ENCODE data around the gene GSE1. TPM values are rescaled to one million over a fixed set of nuclear protein-coding genes. Genes with fewer than 3 reads are reported as not detected.

Gene GSE1
- total RNA-seq, 1 experiment from 2014 or later = 124 TPM

- H3K9me3 Mint-ChIP-seq = no peaks in the 10 kb centered on the region
- peak; percentile 87 for ATAC-seq
- H3K27ac Mint-ChIP-seq = peak overlapping the region; percentile 75
- peaks cover 49% of the 10 kb centered on the region for H3K36me3 Mint-ChIP-seq
- H3K4me3 Mint-ChIP-seq = no peak overlapping the region
- CTCF ChIA-PET = interaction anchor here (0.6 to 2.0 kb wide), 13 partner anchors 10 to 1638 kb away, joined by 3 to 7 read pairs (median 5); partner anchors contain the start of gene GINS2
- DNase-seq (ENCODE audit: low spot score) = peak; percentile 90
- no peaks in the 10 kb centered on the region for H3K4me1 Mint-ChIP-seq
- TF ChIP-seq, protein P1, sequence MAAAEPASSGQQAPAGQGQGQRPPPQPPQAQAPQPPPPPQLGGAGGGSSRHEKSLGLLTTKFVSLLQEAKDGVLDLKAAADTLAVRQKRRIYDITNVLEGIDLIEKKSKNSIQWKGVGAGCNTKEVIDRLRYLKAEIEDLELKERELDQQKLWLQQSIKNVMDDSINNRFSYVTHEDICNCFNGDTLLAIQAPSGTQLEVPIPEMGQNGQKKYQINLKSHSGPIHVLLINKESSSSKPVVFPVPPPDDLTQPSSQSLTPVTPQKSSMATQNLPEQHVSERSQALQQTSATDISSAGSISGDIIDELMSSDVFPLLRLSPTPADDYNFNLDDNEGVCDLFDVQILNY (CRISPR knock-in tag; IDR thresholded peaks at IDR 0.05) = no peak
- TF ChIP-seq, protein P2, sequence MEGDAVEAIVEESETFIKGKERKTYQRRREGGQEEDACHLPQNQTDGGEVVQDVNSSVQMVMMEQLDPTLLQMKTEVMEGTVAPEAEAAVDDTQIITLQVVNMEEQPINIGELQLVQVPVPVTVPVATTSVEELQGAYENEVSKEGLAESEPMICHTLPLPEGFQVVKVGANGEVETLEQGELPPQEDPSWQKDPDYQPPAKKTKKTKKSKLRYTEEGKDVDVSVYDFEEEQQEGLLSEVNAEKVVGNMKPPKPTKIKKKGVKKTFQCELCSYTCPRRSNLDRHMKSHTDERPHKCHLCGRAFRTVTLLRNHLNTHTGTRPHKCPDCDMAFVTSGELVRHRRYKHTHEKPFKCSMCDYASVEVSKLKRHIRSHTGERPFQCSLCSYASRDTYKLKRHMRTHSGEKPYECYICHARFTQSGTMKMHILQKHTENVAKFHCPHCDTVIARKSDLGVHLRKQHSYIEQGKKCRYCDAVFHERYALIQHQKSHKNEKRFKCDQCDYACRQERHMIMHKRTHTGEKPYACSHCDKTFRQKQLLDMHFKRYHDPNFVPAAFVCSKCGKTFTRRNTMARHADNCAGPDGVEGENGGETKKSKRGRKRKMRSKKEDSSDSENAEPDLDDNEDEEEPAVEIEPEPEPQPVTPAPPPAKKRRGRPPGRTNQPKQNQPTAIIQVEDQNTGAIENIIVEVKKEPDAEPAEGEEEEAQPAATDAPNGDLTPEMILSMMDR (IDR thresholded peaks at IDR 0.05) = peak; percentile 91
- POLR2A ChIA-PET = no interaction called here
- H3K27me3 Mint-ChIP-seq (ENCODE audit: low read depth) = no peaks in the 10 kb centered on the region
Measured at GRCh38 chr16:85659805-85660511, 46.8 kb downstream of the GSE1 start.

DNA sequence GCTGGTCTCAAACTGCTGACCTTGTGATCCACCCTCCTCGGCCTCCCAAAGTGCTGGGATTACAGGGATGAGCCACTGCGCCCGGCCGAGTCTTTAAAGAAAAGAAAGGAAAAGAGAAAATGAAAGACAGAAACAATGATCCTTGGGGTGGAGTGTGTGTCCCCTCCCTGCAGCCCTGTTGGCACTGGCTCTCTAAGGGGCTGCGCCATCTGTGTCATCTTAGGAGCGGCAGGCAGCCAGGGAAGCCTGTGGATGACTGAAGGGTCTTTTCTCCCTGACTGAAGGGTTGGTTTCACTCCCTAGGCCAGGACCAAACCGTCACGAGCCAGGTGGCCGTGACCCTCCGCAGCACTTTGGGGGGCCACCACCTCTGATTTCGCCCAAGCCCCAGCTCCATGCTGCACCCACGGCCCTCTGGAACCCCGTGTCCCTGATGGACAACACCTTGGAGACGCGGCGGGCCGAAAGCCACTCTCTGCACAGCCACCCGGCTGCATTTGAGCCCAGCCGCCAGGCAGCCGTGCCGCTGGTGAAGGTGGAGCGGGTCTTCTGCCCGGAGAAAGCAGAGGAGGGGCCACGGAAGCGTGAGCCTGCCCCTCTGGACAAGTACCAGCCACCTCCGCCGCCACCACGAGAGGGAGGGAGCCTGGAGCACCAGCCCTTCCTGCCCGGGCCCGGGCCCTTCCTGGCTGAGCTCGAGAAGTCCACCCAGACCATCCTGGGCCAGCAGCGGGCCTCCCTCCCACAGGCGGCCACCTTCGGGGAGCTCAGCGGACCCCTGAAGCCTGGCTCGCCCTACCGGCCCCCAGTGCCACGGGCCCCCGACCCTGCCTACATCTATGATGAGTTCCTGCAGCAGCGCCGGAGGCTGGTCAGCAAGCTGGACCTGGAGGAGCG, 48.0 kb downstream of the GSE1 start:
- peaks cover 56% of the 10 kb centered on the region for H3K36me3 Mint-ChIP-seq

DNA sequence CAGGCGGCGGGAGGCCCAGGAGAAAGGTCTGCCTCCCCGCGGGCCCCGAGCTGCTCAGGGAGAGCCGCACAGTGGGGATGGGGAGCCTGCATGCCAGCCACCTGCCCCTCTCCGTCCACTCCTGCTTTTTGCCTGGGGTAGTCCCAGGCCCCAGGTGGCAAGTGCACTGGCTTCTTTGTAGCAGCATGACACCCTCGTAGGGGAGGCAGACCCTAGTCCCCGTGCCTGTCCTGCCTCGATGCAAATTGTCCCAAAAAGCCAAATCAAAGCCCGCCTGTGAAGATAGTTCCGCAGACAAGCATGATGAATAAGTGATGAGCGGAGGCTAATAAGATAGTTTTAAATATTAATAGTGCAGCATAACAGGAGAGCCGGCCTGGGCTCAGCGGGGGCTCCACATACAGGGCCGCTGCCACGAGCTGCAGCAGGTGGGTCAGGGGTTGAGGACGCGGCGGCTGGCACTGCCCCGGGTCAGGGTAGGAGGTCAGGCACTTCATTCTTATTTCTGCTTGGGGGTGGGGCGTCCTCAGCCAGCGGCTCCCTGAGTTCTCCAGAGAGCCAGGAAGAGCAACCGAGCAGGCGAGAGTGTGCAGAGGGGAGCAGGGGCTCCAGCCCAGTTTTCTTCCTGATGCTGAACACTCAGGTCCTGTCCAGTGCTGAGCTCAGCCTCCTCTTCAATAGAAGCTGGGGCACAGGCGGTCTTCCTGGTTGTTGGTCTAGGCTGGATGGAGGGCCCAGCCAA, 48.8 kb downstream of the GSE1 start:
- ChIA-PET CTCF (interaction anchor here (0.7 to 1.6 kb wide), 3 partner anchors 11 to 55 kb away, joined by 3 to 6 read pairs (median 6); no protein-coding TSS in a partner anchor), POLR2A (interaction anchor here (0.6 kb wide), 1 partner anchor 104 kb away, joined by 3 read pairs; no protein-coding TSS in a partner anchor)
- Mint-ChIP-seq H3K4me1 (no peaks in the 10 kb centered on the region), H3K27ac (no peak overlapping the region; the same call in none of the 2 replicates), H3K27me3 (ENCODE audit: low read depth) (no peaks in the 10 kb centered on the region), H3K9me3 (no peaks in the 10 kb centered on the region), H3K4me3 (no peak overlapping the region), H3K36me3 (peaks cover 62% of the 10 kb centered on the region)
- ATAC-seq = no peak
- DNase-seq (ENCODE audit: low spot score) = no peak
- TF ChIP-seq, protein P3, sequence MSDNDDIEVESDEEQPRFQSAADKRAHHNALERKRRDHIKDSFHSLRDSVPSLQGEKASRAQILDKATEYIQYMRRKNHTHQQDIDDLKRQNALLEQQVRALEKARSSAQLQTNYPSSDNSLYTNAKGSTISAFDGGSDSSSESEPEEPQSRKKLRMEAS (CRISPR knock-in tag; IDR thresholded peaks at IDR 0.05) = no peak

More for the DNA sequence above, 48.0 kb downstream of the GSE1 start:
- DNase-seq (ENCODE audit: low spot score) = no peak
- POLR2A ChIA-PET = interaction anchor here (0.6 kb wide), 1 partner anchor 104 kb away, joined by 3 read pairs; no protein-coding TSS in a partner anchor
- Mint-ChIP-seq H3K27ac (no peak overlapping the region; the same call in 1 of the 2 replicates), H3K4me1 (no peaks in the 10 kb centered on the region), H3K9me3 (no peaks in the 10 kb centered on the region), H3K4me3 (no peak overlapping the region), H3K27me3 (ENCODE audit: low read depth) (no peaks in the 10 kb centered on the region)
- no peak for ATAC-seq
- TF ChIP-seq FOXP1 (CRISPR knock-in tag; IDR thresholded peaks at IDR 0.05; ENCODE audit: borderline replicate concordance) = 0 out of 2 replicates have a peak, but pooled peaks have one; percentile 22
- no peak for TF ChIP-seq HMGA2 (CRISPR knock-in tag; IDR thresholded peaks at IDR 0.05)
- CTCF ChIA-PET = interaction anchor here (0.7 to 1.6 kb wide), 3 partner anchors 10 to 55 kb away, joined by 4 to 6 read pairs (median 6); no protein-coding TSS in a partner anchor

- Mint-ChIP-seq H3K27me3 (ENCODE audit: low read depth) (no peaks in the 10 kb centered on the region), H3K27ac (peak overlapping the region; percentile 80), H3K4me3 (no peak overlapping the region), H3K4me1 (no peaks in the 10 kb centered on the region), H3K9me3 (no peaks in the 10 kb centered on the region), H3K36me3 (peaks cover 67% of the 10 kb centered on the region)
- POLR2A ChIA-PET = no interaction called here
- TF ChIP-seq IRF1 (CRISPR knock-in tag; IDR thresholded peaks at IDR 0.05) = no peak
- TF ChIP-seq, protein P2 (IDR thresholded peaks at IDR 0.05) = no peak
- no peak for DNase-seq (ENCODE audit: low spot score)
- no peak for ATAC-seq
- CTCF ChIA-PET = interaction anchor here (1.2 to 1.6 kb wide), 2 partner anchors 46 to 54 kb away, joined by 3 to 6 read pairs; no protein-coding TSS in a partner anchor
Measured at GRCh38 chr16:85662482-85662812, 49.3 kb downstream of the GSE1 start.
